GM10266 (cell line): ENCODE measurements around the gene AVEN.
"Not testable (repeated sequence)": the region's sequence is repeated elsewhere in the genome, so short reads cannot be mapped to it uniquely, and the experiment has no call there.

Source experiments
- DNase-seq: peaks from one replicate; pipeline ENCODE4 v3.0.0; 2012; ENCODE audit errors: extremely low spot score
- TF ChIP-seq, protein P1 (sequence below): IDR thresholded peaks from 2 replicates; pipeline ENCODE4 v1.5.1; 2012; ENCODE audit warnings: mild to moderate bottlenecking, low read depth; ENCODE audit not compliant: control insufficient read depth, insufficient read depth; ENCODE audit errors: missing control alignments

The AVEN gene

DNA sequence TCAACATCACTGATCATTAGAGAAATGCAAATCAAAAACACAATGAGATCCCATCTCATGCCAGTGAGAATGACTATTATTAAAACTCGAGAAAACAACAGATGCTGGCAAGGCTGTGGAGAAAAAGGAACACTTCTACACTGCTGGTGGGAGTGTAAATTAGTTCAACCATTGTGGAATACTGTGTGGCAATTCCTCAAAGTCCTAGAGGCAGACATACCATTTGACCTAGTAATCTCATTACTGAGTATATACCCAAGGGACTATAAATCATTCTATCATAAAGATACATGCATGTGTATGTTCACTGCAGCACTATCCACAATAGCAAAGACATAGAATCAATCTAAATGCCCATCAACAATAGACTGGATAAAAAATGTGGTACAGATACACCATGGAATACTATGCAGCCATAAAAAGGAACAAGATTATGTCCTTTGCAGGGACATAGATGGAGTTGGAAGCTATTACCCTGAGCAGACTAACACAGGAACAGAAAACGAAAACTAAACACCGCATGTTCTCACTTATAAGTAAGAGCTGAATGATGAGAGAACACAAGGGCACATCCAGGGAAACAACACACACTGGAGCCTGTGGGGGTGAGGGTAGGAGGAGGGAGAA lies 15.2 kb upstream of the AVEN start:
- TF ChIP-seq, protein P1, sequence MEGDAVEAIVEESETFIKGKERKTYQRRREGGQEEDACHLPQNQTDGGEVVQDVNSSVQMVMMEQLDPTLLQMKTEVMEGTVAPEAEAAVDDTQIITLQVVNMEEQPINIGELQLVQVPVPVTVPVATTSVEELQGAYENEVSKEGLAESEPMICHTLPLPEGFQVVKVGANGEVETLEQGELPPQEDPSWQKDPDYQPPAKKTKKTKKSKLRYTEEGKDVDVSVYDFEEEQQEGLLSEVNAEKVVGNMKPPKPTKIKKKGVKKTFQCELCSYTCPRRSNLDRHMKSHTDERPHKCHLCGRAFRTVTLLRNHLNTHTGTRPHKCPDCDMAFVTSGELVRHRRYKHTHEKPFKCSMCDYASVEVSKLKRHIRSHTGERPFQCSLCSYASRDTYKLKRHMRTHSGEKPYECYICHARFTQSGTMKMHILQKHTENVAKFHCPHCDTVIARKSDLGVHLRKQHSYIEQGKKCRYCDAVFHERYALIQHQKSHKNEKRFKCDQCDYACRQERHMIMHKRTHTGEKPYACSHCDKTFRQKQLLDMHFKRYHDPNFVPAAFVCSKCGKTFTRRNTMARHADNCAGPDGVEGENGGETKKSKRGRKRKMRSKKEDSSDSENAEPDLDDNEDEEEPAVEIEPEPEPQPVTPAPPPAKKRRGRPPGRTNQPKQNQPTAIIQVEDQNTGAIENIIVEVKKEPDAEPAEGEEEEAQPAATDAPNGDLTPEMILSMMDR: no peak
- DNase-seq: no peak

DNA sequence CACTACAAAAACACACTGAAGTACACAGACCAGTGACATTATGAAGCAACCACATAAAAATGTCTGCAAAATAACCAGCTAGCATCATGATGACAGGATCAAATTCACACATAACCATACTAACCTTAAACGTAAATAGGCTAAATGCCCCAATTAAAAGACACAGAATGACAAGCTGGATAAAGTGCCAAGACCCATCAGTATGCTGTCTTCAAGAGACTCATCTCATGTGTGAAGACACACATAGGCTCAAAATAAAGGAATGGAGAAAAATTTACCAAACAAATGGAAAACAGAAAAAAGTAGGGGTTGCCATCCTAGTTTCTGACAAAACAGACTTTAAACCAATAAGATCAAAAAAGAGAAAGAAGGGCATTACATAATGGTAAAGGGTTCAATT lies 11.4 kb upstream of the AVEN start:
- not testable (repeated sequence) for DNase-seq

DNA sequence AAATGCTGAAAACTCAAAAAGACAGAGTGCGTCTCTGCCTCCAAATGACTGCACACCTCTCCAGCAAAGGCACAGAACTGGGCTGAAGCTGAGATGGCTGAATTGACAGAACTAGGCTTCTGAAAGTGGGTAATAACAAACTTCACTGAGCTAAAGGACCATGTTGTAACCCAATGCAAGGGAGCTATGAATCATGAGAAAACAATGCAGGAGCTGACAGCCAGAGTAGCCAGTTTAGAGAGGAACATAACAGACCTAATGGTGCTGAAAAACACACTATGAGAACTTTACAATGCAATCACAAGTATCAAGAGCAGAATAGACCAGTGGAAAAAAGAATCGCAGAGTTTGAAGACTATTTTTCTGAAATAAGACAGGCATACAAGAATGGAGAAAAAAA lies 10.1 kb upstream of the AVEN start:
- no peak for DNase-seq

DNA sequence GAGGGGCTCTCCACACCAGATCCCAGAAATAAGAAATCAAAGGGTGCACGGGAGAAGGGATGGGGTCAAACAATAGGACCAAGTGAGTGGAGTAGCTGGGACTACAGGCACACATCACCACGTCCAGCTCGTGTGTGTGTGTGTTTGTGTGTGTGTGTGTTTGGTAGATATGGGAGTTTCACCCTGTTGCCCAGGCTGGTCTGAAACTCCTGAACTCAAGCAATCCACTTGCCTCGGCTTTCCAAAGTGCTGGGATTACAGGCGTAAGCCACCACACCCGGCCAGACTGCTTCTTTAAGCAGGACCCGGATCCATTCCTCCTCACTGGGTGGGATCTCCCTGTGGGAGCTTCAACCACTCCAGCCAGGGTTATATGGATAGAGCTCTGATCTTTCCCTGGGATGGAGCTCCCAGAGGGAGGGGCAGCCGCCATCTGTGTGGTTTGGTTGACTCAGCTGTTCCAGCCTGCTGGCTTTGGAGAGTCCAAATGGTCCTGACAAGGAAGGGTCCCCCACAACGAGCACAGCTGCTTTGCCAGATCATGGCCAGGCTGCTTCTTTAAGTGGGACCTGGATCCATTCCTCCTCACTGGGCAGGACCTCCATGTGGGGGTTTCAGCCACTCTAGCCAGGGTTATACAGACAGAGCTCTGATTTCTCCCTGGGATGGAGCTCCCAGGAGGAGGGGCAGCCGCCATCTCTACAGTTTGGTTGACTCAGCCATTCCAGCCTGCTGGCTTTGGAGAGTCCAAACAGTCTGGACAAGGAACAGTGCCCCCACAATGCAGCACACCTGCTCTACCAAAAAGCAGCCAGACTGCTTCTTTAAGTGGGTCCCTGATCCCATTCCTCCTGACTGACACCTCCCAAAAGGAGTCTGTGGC lies 9.1 kb upstream of the AVEN start:
- DNase-seq: no peak
- TF ChIP-seq, protein P1: no peak

More for the DNA sequence above, 10.1 kb upstream of the AVEN start:
- TF ChIP-seq, protein P1: no peak

DNA sequence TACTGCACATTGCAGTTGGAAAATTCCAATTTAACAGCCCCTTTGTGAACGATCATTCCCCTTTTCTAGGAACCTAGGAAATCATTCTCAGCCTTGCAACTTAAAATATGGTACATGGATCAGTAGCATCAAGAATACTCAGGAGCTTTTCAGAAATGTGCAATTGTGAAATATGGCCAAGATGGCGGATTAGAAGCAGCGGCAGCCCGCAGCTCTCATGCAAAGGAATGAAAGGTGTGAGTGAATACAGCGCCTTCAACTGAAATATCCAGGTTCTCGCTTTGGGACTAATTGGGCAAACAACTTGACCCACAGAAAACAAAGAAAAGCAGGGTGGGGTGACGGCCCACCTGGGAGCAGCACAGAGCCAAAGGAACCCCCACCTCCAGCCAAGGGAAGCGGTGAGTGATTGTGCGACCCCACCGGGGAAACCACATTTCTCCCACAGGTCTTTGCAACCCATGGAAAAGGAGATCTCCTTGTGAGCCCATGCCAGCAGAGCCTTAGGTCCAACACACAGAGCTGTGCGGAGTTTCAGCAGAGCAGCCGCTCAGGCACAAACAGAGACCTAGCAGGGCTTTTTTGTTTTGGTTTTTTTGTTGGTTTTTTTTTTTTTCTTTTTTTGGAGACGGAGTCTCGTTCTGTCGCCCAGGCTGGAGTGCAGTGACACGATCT lies 7.6 kb upstream of the AVEN start:
- TF ChIP-seq, protein P1: no peak
- no peak for DNase-seq

DNA sequence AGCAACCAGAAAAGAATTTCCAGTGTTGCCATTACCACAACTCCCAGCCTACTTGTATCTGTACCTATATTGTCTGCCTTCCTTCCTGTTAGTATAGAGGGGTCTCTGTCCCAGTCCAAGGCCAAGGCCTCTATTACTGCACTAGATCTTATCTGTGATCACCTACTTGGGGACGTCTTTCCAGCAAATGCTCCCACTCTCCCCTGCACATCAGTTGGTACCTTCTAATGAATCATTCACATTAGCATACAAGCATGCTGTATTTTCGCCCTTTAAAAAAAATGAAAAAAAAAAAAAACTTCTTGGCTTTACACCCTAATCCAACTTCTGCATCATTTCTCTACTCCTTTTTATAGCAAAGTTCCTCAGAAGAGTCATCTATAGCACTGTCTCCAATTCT lies 4.8 kb upstream of the AVEN start:
- TF ChIP-seq, protein P1: no peak
- DNase-seq: no peak

DNA sequence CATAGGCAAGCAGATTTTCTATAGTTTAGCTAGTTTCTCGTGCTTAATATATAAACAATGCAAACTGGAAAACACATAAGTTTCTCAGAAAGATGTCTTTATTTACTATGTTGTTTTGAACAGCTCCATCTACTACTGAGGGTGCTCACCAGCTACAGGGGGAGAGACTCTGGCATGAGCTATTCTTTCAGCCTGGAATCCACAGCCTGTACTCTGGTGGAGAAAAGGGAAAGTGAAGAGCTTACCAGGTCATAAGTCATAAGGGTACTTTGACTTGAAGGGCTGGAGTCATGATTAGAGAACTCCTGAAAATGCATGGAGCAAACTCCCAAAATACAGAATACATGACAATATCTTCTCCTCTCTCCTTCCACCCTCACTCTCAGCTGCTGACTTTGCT lies 4.4 kb upstream of the AVEN start:
- DNase-seq: no peak
- TF ChIP-seq, protein P1: no peak
